Measurements from ENCODE around the gene RAD17.
"Not testable (repeated sequence)": the region's sequence is repeated elsewhere in the genome, so short reads cannot be mapped to it uniquely, and the experiment has no call there.

Gene RAD17

DNA sequence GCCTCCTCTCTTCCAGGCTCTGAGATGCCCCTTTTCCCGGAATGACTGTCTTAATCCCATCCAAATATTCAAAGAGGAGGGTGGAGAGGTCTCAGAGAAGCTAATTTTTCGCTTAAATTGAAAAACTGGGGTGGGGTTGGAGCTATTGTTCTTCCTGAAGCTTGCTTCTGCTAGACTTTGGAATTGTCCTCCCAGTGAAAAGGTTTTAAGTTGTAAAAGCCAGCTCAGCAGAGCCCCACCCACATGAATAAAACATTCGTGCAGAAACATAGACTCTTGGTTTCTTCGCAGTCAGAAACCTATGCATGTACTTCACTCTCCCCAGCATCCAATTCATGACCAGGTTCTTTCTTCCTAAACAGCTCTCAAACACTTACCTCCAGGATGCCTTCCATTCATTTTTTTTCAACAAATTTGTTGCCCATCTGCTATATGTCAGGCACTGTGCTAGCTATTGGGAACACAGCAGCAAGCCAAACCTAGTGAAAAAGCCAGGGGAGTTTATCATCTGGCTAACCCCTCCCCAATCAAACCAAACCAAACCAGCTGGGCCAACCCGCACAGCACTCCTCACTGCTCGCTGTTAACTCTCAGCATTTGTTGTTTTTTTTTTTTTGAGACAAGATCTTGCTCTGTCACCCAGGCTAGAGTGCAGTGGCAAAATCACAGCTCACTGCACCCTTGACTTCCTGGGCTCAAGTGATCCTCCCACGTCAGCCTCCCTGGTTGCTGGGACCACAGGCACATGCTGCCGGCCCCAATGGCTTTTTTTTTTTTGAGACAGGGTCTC lies 85.0 kb downstream of the RAD17 start:
- TF ChIP-seq, protein P1, sequence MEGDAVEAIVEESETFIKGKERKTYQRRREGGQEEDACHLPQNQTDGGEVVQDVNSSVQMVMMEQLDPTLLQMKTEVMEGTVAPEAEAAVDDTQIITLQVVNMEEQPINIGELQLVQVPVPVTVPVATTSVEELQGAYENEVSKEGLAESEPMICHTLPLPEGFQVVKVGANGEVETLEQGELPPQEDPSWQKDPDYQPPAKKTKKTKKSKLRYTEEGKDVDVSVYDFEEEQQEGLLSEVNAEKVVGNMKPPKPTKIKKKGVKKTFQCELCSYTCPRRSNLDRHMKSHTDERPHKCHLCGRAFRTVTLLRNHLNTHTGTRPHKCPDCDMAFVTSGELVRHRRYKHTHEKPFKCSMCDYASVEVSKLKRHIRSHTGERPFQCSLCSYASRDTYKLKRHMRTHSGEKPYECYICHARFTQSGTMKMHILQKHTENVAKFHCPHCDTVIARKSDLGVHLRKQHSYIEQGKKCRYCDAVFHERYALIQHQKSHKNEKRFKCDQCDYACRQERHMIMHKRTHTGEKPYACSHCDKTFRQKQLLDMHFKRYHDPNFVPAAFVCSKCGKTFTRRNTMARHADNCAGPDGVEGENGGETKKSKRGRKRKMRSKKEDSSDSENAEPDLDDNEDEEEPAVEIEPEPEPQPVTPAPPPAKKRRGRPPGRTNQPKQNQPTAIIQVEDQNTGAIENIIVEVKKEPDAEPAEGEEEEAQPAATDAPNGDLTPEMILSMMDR (IDR thresholded peaks at IDR 0.05; ENCODE audit: poor library complexity, severe bottlenecking) = no peak
- H3K27ac ChIP-seq (ENCODE audit: poor library complexity, severe bottlenecking) = no peak overlapping the region

DNA sequence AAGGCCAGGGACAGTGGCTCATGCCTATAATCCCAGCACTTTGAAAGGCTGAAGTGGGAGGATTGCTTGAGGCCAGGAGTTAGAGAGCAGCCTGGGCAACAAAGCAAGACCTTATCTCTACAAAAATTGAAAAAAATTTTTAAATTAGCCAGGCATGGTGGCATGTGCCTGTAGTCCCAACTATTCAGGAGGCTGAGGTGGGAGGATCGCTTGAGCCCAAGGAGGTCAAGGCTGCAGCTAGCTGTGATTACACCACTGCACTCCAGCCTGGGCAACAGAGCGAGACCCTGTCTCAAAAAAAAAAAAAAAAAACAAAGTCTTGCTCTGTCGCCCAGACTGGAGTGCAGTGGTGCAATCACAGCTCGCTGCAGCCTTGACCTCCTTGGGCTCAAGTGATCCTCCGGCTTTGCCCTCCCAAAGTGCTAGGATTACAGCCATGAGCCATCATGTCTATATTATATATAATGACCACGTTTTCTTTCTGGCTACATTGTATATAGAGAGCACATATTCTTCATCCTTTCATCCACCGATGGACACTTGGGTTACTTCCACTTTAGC lies 85.9 kb downstream of the RAD17 start:
- H3K27ac ChIP-seq (ENCODE audit: poor library complexity, severe bottlenecking); H3K36me3 ChIP-seq (ENCODE audit: low read depth); H3K27me3 ChIP-seq (ENCODE audit: insufficient read depth, poor library complexity, severe bottlenecking); H3K9me3 ChIP-seq (ENCODE audit: severe bottlenecking); ATAC-seq (ENCODE audit: low read depth); H3K4me1 ChIP-seq (ENCODE audit: insufficient read depth, poor library complexity, severe bottlenecking); DNase-seq (ENCODE audit: low spot score); H3K4me3 ChIP-seq (ENCODE audit: severe bottlenecking): not testable (repeated sequence)

More for the DNA sequence above, 85.0 kb downstream of the RAD17 start:
- peaks cover 1% of the 10 kb centered on the region for H3K9me3 ChIP-seq (ENCODE audit: severe bottlenecking)
- DNase-seq (ENCODE audit: low spot score) = no peak
- H3K4me1 ChIP-seq (ENCODE audit: insufficient read depth, poor library complexity, severe bottlenecking) = peaks cover 9% of the 10 kb centered on the region
- no peaks in the 10 kb centered on the region for H3K27me3 ChIP-seq (ENCODE audit: insufficient read depth, poor library complexity, severe bottlenecking)
- H3K36me3 ChIP-seq (ENCODE audit: low read depth) = no peaks in the 10 kb centered on the region
- H3K4me3 ChIP-seq (ENCODE audit: severe bottlenecking) = no peak overlapping the region
- ATAC-seq (ENCODE audit: low read depth) = no peak

DNA sequence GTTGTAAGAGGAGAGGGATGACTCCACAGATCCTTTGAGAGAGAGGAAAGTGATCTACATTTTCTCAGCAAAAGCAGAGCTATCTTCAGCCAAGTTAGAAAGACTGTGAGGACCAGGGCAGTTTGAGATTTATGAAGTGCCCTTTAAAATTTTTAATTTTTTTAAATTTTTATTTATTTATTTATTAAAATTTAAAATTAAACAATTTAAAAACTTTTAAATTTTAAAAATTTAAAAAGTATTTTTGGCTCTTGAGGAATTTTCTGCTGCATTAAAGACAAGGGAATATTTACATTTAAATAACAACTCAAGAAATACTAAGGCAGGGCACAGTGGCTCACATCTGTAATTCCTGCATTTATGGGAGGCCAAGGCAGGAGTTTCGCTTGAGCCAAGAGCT lies 92.6 kb downstream of the RAD17 start:
- TF ChIP-seq, protein P1 (IDR thresholded peaks at IDR 0.05; ENCODE audit: poor library complexity, severe bottlenecking) = no peak
- DNase-seq (ENCODE audit: low spot score) (no peak), ATAC-seq (ENCODE audit: low read depth) (no peak)
- Histone ChIP-seq H3K4me3 (ENCODE audit: severe bottlenecking) (no peak overlapping the region), H3K4me1 (ENCODE audit: insufficient read depth, poor library complexity, severe bottlenecking) (no peaks in the 10 kb centered on the region), H3K27me3 (ENCODE audit: insufficient read depth, poor library complexity, severe bottlenecking) (no peaks in the 10 kb centered on the region), H3K9me3 (ENCODE audit: severe bottlenecking) (peaks cover 2% of the 10 kb centered on the region), H3K36me3 (ENCODE audit: low read depth) (no peaks in the 10 kb centered on the region), H3K27ac (ENCODE audit: poor library complexity, severe bottlenecking) (no peak overlapping the region)

All from RWPE2 (cell line).